GM13976 (cell line): ENCODE results near the gene KIRREL3.

Source experiments
- DNase-seq: peaks from one replicate; pipeline ENCODE4 v3.0.0; 2012; ENCODE audit warnings: low spot score
- CTCF ChIP-seq: IDR thresholded peaks from 2 replicates; pipeline ENCODE4 v1.5.1; 2012; ENCODE audit warnings: borderline replicate concordance, mild to moderate bottlenecking; ENCODE audit not compliant: insufficient read depth; ENCODE audit errors: extremely low read depth, missing control alignments, control extremely low read depth
- in situ Hi-C: fragments of 300-500 bp; cut with MboI; formaldehyde crosslinking; loops from one replicate; pipeline ENCODE4 v1.12.0; 2022; ENCODE audit warnings: low sequenced_read_pairs, mixed read lengths, inconsistent platforms; ENCODE audit not compliant: unreplicated experiment

The KIRREL3 gene

GRCh38 chr11:126727381-126727780 lies 273.2 kb downstream of the KIRREL3 start:
- no peak for TF ChIP-seq CTCF
- peak; percentile 4 for DNase-seq
- in situ Hi-C loops, result no loop called here

GRCh38 chr11:126725521-126725920 lies 275.0 kb downstream of the KIRREL3 start:
- in situ Hi-C loops, result no loop called here
- TF ChIP-seq CTCF, result no peak

GRCh38 chr11:126725043-126725442 lies 275.5 kb downstream of the KIRREL3 start:
- in situ Hi-C loops, result no loop called here
- DNase-seq, result no peak
- TF ChIP-seq CTCF, result no peak

More at GRCh38 chr11:126725521-126725920, 275.0 kb downstream of the KIRREL3 start:
- DNase-seq, result no peak

GRCh38 chr11:126723665-126724045 lies 276.9 kb downstream of the KIRREL3 start:
- no peak for DNase-seq
- no peak for TF ChIP-seq CTCF
- in situ Hi-C loops, result no loop called here

- DNase-seq, result no peak
- no peak for TF ChIP-seq CTCF
- in situ Hi-C loops, result no loop called here
Observed at GRCh38 chr11:126722956-126723664, 277.5 kb downstream of the KIRREL3 start.

GRCh38 chr11:126722006-126722736 lies 278.4 kb downstream of the KIRREL3 start:
- DNase-seq, result no peak
- TF ChIP-seq CTCF, result no peak
- in situ Hi-C loops, result no loop called here
